Testis (tissue), 3 donors: ENCODE results near the gene LTBP1. TPM values are rescaled to one million over a fixed set of nuclear protein-coding genes. Genes with fewer than 3 reads are reported as not detected.
A peak's percentile ranks its signal among the peaks of the same experiment; 100 is the strongest.

Source experiments
- DNase-seq: peaks from one replicate; pipeline ENCODE4 v3.0.0-alpha.2; 2019
- H3K27ac ChIP-seq, 2 donors: fragments of 200-600 bp; sonication (generic); one replicate each; pipeline ENCODE4 v1.5.1; 2019
- H3K27me3 ChIP-seq: fragments of 200-600 bp; sonication (generic); one replicate; pipeline ENCODE4 v1.5.1; 2019
- H3K36me3 ChIP-seq: fragments of 200-600 bp; sonication (generic); one replicate; pipeline ENCODE4 v1.5.1; 2017; ENCODE audit warnings: low read depth; ENCODE audit errors: missing control alignments
- H3K4me1 ChIP-seq: fragments of 200-600 bp; sonication (generic); one replicate; pipeline ENCODE4 v1.5.1; 2019
- H3K4me3 ChIP-seq, 2 donors: fragments of 200-600 bp; sonication (generic); one replicate each; pipeline ENCODE4 v1.5.1; 2017 to 2019
- H3K9me3 ChIP-seq: fragments of 200-600 bp; sonication (generic); one replicate; pipeline ENCODE4 v1.5.1; 2017
- CTCF ChIP-seq, 3 experiments: fragments of 450-650 bp in 2 of 3; fragments of 200-600 bp in 1 of 3; sonication (generic) in 1 of 3; IDR thresholded peaks; one replicate each; pipeline ENCODE4 v1.5.1; 2016 to 2019; ENCODE audit warnings: antibody characterized with exemption in 3 of 3, mild to moderate bottlenecking in 2 of 3, moderate library complexity in 1 of 3
- POLR2A ChIP-seq: fragments of 450-650 bp; IDR thresholded peaks from one replicate; pipeline ENCODE4 v1.6.1; 2017; ENCODE audit warnings: antibody characterized with exemption, mild to moderate bottlenecking, moderate library complexity
- WGBS, 2 donors: methylation state at CpG; one replicate each; pipeline ENCODE4 v1.1.5; 2018; 5-methylcytosine and 5-hydroxymethylcytosine counted together
- intact Hi-C: fragments of 100-400 bp; cut with DNase I; formaldehyde crosslinking; loops from one replicate; pipeline ENCODE4 v1.15.1; 2023; ENCODE audit warnings: low total_unique reads
- polyA plus RNA-seq: library from polyadenylated mRNA; stranded (reverse); fragments of 350-450 nt; fragmentation: Illumina TruSeq; extraction: RNeasy Lipid Tissue Mini Kit (QIAGEN cat#74804); gene quantifications from one replicate; pipeline ENCODE4 v1.2.3, GENCODE V29; 2014; ENCODE audit warnings: low read depth, low replicate concordance; ENCODE audit not compliant: insufficient read depth
- total RNA-seq, 2 donors: library from RNA; depleted of rRNA; stranded (reverse); fragments of >200 nt; gene quantifications; one replicate each; pipeline ENCODE4 v1.2.3, GENCODE V29; 2016

LTBP1 gene
- total and polyA plus RNA-seq, 3 donors from 2014 or later, result 39.6 to 51.5 (median 44.0) TPM

GRCh38 chr2:33287507-33288005, 340.8 kb downstream of the LTBP1 start:
- H3K27me3 ChIP-seq, result no peaks in the 10 kb centered on the region
- no peak for DNase-seq
- WGBS, 2 donors, result 76 to 93% methylated on average over 2 of the region's 2 CpGs
- H3K4me1 ChIP-seq, result peaks cover 11% of the 10 kb centered on the region
- TF ChIP-seq POLR2A (no peak), CTCF (IDR thresholded peaks at IDR 0.05) (no peak)
- intact Hi-C loops, result no loop called here
- H3K36me3 ChIP-seq, result no peaks in the 10 kb centered on the region
- H3K27ac ChIP-seq, result no peak overlapping the region
- no peak overlapping the region for H3K4me3 ChIP-seq
- H3K9me3 ChIP-seq, result no peaks in the 10 kb centered on the region

GRCh38 chr2:33288011-33288410, 341.3 kb downstream of the LTBP1 start:
- Histone ChIP-seq H3K4me1 (peaks cover 11% of the 10 kb centered on the region), H3K27ac (no peak overlapping the region), H3K36me3 (no peaks in the 10 kb centered on the region), H3K9me3 (no peaks in the 10 kb centered on the region), H3K27me3 (no peaks in the 10 kb centered on the region), H3K4me3 (no peak overlapping the region)
- intact Hi-C loops, result no loop called here
- no peak for DNase-seq
- WGBS, 2 donors, result 73 to 100% methylated on average over 1 of the region's 1 CpG
- TF ChIP-seq CTCF (IDR thresholded peaks at IDR 0.05), result no peak
- TF ChIP-seq POLR2A, result no peak

- 86 to 88% methylated on average over 4 of the region's 4 CpGs for WGBS, 2 donors
- Histone ChIP-seq H3K27ac (peak overlapping the region in 1 of 2 donors; percentile 79), H3K4me1 (peaks cover 11% of the 10 kb centered on the region), H3K27me3 (no peaks in the 10 kb centered on the region), H3K36me3 (no peaks in the 10 kb centered on the region), H3K9me3 (no peaks in the 10 kb centered on the region), H3K4me3 (no peak overlapping the region)
- intact Hi-C loops, result no loop called here
- TF ChIP-seq CTCF (IDR thresholded peaks at IDR 0.05) (no peak), POLR2A (no peak)
- DNase-seq, result no peak
Measured at GRCh38 chr2:33289961-33290360, 343.2 kb downstream of the LTBP1 start.

GRCh38 chr2:33291278-33292013, 344.7 kb downstream of the LTBP1 start:
- no peak for DNase-seq
- intact Hi-C loops, result no loop called here

More at GRCh38 chr2:33291278-33292013, 344.7 kb downstream of the LTBP1 start:
- Histone ChIP-seq H3K9me3 (no peaks in the 10 kb centered on the region), H3K36me3 (no peaks in the 10 kb centered on the region), H3K27ac (peak overlapping the region; percentile 57 to 79), H3K4me1 (peaks cover 11% of the 10 kb centered on the region), H3K27me3 (no peaks in the 10 kb centered on the region), H3K4me3 (no peak overlapping the region)
- WGBS, 2 donors, result 32 to 58% methylated on average over 7 of the region's 7 CpGs
- TF ChIP-seq POLR2A (no peak), CTCF (IDR thresholded peaks at IDR 0.05) (no peak)
